Esophagus squamous epithelium (tissue), 4 donors: ENCODE measurements around the gene PHKG2.

Experiments
- CTCF ChIP-seq, 6 experiments: fragments of 450-650 bp in 4 of 6; fragments of 200-600 bp in 2 of 6; sonication (generic) in 2 of 6; IDR thresholded peaks; one replicate each; pipeline ENCODE4 v1.5.1; 2016 to 2019; ENCODE audit warnings: antibody characterized with exemption in 6 of 6, mild to moderate bottlenecking in 4 of 6, moderate library complexity in 4 of 6
- POLR2A ChIP-seq, 4 donors: fragments of 450-650 bp; IDR thresholded peaks; one replicate each; pipeline ENCODE4 v1.6.1; 2017; ENCODE audit warnings: antibody characterized with exemption in 4 of 4, mild to moderate bottlenecking in 4 of 4, moderate library complexity in 3 of 4

- TF ChIP-seq CTCF (IDR thresholded peaks at IDR 0.05) (no peak), POLR2A (IDR thresholded peaks at IDR 0.05) (no peak)
Observed at GRCh38 chr16:30793508-30794069, 45.4 kb downstream of the PHKG2 start.
